Measurements from ENCODE around the gene GPC1. TPM values are rescaled to one million over a fixed set of nuclear protein-coding genes. Genes with fewer than 3 reads are reported as not detected.

Gene GPC1
- total and polyA plus RNA-seq, 2 of the 13 experiments (the other 11 are each of a cell fraction or from before 2014, with no cell fraction given) = 4.0 to 5.5 TPM

- DNase-seq (ENCODE audit: low spot score) (no peak), ATAC-seq (no peak), FAIRE-seq (no peak)
- peaks cover 12% of the 10 kb centered on the region; the same call in 1 of the 2 replicates for H3K4me1 ChIP-seq (ENCODE audit: insufficient read depth, low read length)
- H3K4me3 ChIP-seq (replicated peaks in 1 of 3; ENCODE audit: insufficient read depth in 1 of 3, low read depth in 2 of 3, low read length in 3 of 3) = no peak overlapping the region
- WGBS (ENCODE audit: low lambda C conversion rate) = 81% methylated on average over 10 of the region's 19 CpGs
- no peaks in the 10 kb centered on the region for H3K36me3 ChIP-seq (replicated peaks in 1 of 2; ENCODE audit: control insufficient read depth in 1 of 2, insufficient read depth in 2 of 2, low read length in 2 of 2)
- no peaks in the 10 kb centered on the region for H3K9me3 ChIP-seq (ENCODE audit: low read length)
- intact Hi-C loops (cut with micrococcal nuclease; ENCODE audit: unreplicated experiment) (no loop called here), in situ Hi-C loops (cut with HindIII; ENCODE audit: extremely low pct_ligation_motif_present, low pct_unique_long_range_greater_than_20kb) (no loop called here)
- BruUV-seq (replicated peaks) = no TSS peak
- no peak overlapping the region for H2AFZ ChIP-seq (ENCODE audit: low read length)
- H3K4me2 ChIP-seq (ENCODE audit: low read depth, low read length) = no peak overlapping the region
- no peak for TF ChIP-seq KDM2A (CRISPR knock-in tag; IDR thresholded peaks at IDR 0.05; ENCODE audit: borderline replicate concordance, low read depth)
- TF ChIP-seq SMC3 (IDR thresholded peaks at IDR 0.05; ENCODE audit: low read length) = no peak
- TF ChIP-seq ZNF672 (CRISPR knock-in tag; IDR thresholded peaks at IDR 0.05) = no peak
- TF ChIP-seq ARID2 (CRISPR knock-in tag; IDR thresholded peaks at IDR 0.05; ENCODE audit: borderline replicate concordance) = no peak
- TF ChIP-seq BRCA1 (CRISPR knock-in tag; IDR thresholded peaks at IDR 0.05) = no peak
- TF ChIP-seq SMAD9 (CRISPR knock-in tag; IDR thresholded peaks at IDR 0.05) = no peak
- TF ChIP-seq KAT8 (CRISPR knock-in tag; IDR thresholded peaks at IDR 0.05) = no peak
- no peak for TF ChIP-seq CHCHD3 (CRISPR knock-in tag; IDR thresholded peaks at IDR 0.05)
- no peak for TF ChIP-seq ZBTB25 (CRISPR knock-in tag; IDR thresholded peaks at IDR 0.05)
- TF ChIP-seq REST (IDR thresholded peaks at IDR 0.05; ENCODE audit: borderline replicate concordance in 1 of 2, low read depth in 1 of 2, low read length in 2 of 2) = no peak
- TF ChIP-seq RBM39 (IDR thresholded peaks at IDR 0.05; ENCODE audit: low read depth, low read length, poor library complexity, severe bottlenecking) = no peak
- TF ChIP-seq HMGXB3 (CRISPR knock-in tag; IDR thresholded peaks at IDR 0.05; ENCODE audit: borderline replicate concordance) = no peak
- no peak overlapping the region for H3K9ac ChIP-seq (ENCODE audit: insufficient read depth, low read depth, low read length)
- H3K27ac ChIP-seq (ENCODE audit: extremely low read length, insufficient read depth, low read length) = no peak overlapping the region
- H4K20me1 ChIP-seq (ENCODE audit: insufficient read depth, low read length) = no peaks in the 10 kb centered on the region
- no peaks in the 10 kb centered on the region for H3K27me3 ChIP-seq (ENCODE audit: control insufficient read depth in 1 of 2, insufficient read depth in 2 of 2, low read length in 2 of 2)
- H3K79me2 ChIP-seq (ENCODE audit: insufficient read depth, low read length) = no peaks in the 10 kb centered on the region
- ChIA-PET POLR2A (no interaction called here), CTCF (ENCODE audit: low intra/inter-chr PET ratio, low total read pairs) (no interaction called here)
These were observed 31.2 kb downstream of the GPC1 start for GRCh38 chr2:240466579-240467148.
